Large intestine (tissue), 12 donors: Measurements from ENCODE around the gene ABHD5. TPM values are rescaled to one million over a fixed set of nuclear protein-coding genes. Genes with fewer than 3 reads are reported as not detected.
"Not testable (repeated sequence)": the region's sequence is repeated elsewhere in the genome, so short reads cannot be mapped to it uniquely, and the experiment has no call there.

Experiments
- DNase-seq, 2 donors: peaks; one replicate each; pipeline versions ENCODE4 v3.0.0 to v3.0.0-alpha.2; 2013
- H3K27ac ChIP-seq: one replicate; pipeline ENCODE4 v1.5.1; 2013; ENCODE audit warnings: low read length
- H3K27me3 ChIP-seq: 2 replicates; pipeline ENCODE4 v1.6.1; 2013; ENCODE audit warnings: low read length; ENCODE audit not compliant: control insufficient read depth, insufficient read depth
- H3K36me3 ChIP-seq: 2 replicates; pipeline ENCODE4 v1.6.1; 2013; ENCODE audit warnings: low read length; ENCODE audit not compliant: control insufficient read depth, insufficient read depth
- H3K4me1 ChIP-seq: one replicate; pipeline ENCODE4 v1.6.1; 2013; ENCODE audit warnings: low read length; ENCODE audit not compliant: control insufficient read depth, insufficient read depth
- H3K4me3 ChIP-seq: one replicate; pipeline ENCODE4 v1.5.1; 2013; ENCODE audit warnings: low read length
- H3K9me3 ChIP-seq: one replicate; pipeline ENCODE4 v1.6.1; 2013; ENCODE audit warnings: mild to moderate bottlenecking, low read depth, low read length, moderate library complexity; ENCODE audit not compliant: control insufficient read depth
- WGBS: methylation state at CpG from one replicate; pipeline ENCODE4 v1.1.5; 2013; ENCODE audit warnings: low lambda C conversion rate; ENCODE audit not compliant: insufficient coverage; 5-methylcytosine and 5-hydroxymethylcytosine counted together
- long read RNA-seq, 11 donors: transcript quantifications; one replicate each; lab custom pipeline, GENCODE V29; 2026
- polyA plus RNA-seq: library from polyadenylated mRNA; unstranded; fragments of 120-200 nt; gene quantifications from one replicate; pipeline ENCODE4 v1.2.1, GENCODE V29; 2013

ABHD5 gene
- 47.5 TPM for polyA plus RNA-seq
- long read RNA-seq, donor 1, full-length matches to known transcripts = 10 of 10 reads
- long read RNA-seq, donor 1, partial matches to known transcripts = 0 of 10 reads
- long read RNA-seq, donor 1, other reads (novel, unspliced or antisense) = 0 of 10 reads
- long read RNA-seq, donor 2, full-length matches to known transcripts = 12 of 12 reads
- long read RNA-seq, donor 2, partial matches to known transcripts = 0 of 12 reads
- long read RNA-seq, donor 2, other reads (novel, unspliced or antisense) = 0 of 12 reads
- long read RNA-seq, donor 3 = 0 reads
- long read RNA-seq, donor 4, full-length matches to known transcripts = 3 of 3 reads
- long read RNA-seq, donor 4, partial matches to known transcripts = 0 of 3 reads
- long read RNA-seq, donor 4, other reads (novel, unspliced or antisense) = 0 of 3 reads
- long read RNA-seq, donor 5, full-length matches to known transcripts = 2 of 2 reads
- long read RNA-seq, donor 5, partial matches to known transcripts = 0 of 2 reads
- long read RNA-seq, donor 5, other reads (novel, unspliced or antisense) = 0 of 2 reads
- long read RNA-seq, donor 6, full-length matches to known transcripts = 19 of 19 reads
- long read RNA-seq, donor 6, partial matches to known transcripts = 0 of 19 reads
- long read RNA-seq, donor 6, other reads (novel, unspliced or antisense) = 0 of 19 reads
- long read RNA-seq, donor 7, full-length matches to known transcripts = 2 of 2 reads
- long read RNA-seq, donor 7, partial matches to known transcripts = 0 of 2 reads
- long read RNA-seq, donor 7, other reads (novel, unspliced or antisense) = 0 of 2 reads
- long read RNA-seq, donor 8, full-length matches to known transcripts = 13 of 13 reads
- long read RNA-seq, donor 8, partial matches to known transcripts = 0 of 13 reads
- long read RNA-seq, donor 8, other reads (novel, unspliced or antisense) = 0 of 13 reads
- long read RNA-seq, donor 9, full-length matches to known transcripts = 13 of 13 reads
- long read RNA-seq, donor 9, partial matches to known transcripts = 0 of 13 reads
- long read RNA-seq, donor 9, other reads (novel, unspliced or antisense) = 0 of 13 reads
- long read RNA-seq, donor 10, full-length matches to known transcripts = 14 of 14 reads
- long read RNA-seq, donor 10, partial matches to known transcripts = 0 of 14 reads
- long read RNA-seq, donor 10, other reads (novel, unspliced or antisense) = 0 of 14 reads
- long read RNA-seq, donor 11, full-length matches to known transcripts = 2 of 2 reads
- long read RNA-seq, donor 11, partial matches to known transcripts = 0 of 2 reads
- long read RNA-seq, donor 11, other reads (novel, unspliced or antisense) = 0 of 2 reads

DNA sequence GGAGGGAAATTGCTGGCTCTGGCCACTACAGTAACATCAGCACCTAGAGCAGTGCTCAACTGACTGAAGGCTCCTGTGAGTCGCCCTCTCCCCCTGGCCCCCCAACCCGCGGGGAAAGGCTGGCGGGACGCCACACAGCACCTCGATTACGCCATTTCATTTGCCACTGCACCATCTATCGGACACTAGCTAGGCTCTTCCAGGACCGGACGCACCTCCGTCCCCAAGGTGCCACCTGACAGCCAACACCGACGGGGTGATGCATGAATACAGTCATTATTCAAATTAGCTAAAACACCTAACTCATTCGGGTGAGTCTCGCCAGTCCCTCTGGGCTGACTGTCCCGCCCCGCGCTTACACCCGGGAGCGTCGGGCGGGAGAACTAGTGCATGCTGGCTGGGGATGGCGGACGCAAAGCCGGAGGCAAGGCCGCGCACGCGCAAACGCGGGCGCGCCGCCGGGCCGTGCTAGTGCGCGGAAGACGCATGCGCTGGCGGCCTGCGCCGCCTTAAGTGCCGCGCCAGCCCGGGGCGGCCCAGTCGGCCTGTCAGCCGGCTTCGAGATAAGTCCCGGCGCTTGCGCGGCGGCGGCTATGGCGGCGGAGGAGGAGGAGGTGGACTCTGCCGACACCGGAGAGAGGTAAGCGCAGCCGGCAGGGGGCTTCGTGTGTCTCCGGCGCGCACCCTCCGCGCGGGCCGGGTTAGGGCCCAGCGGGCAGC lies at the start of gene ABHD5:
TSS of gene ABHD5 (plus strand) at position 539 of the 720 bp plus-strand sequence. CDS start at position 594, 55 bp downstream.
- Histone ChIP-seq H3K27ac (peak within 1 kb of the TSS; percentile 93), H3K27me3 (no peaks in the 10 kb centered on the region), H3K4me1 (peaks cover 23% of the 10 kb centered on the region), H3K36me3 (no peaks in the 10 kb centered on the region), H3K4me3 (peak within 1 kb of the TSS; percentile 52), H3K9me3 (no peaks in the 10 kb centered on the region)
- no CpG with 5 or more reads among the region's 71 CpGs for WGBS
- DNase-seq = peak; percentile 97 to 98

DNA sequence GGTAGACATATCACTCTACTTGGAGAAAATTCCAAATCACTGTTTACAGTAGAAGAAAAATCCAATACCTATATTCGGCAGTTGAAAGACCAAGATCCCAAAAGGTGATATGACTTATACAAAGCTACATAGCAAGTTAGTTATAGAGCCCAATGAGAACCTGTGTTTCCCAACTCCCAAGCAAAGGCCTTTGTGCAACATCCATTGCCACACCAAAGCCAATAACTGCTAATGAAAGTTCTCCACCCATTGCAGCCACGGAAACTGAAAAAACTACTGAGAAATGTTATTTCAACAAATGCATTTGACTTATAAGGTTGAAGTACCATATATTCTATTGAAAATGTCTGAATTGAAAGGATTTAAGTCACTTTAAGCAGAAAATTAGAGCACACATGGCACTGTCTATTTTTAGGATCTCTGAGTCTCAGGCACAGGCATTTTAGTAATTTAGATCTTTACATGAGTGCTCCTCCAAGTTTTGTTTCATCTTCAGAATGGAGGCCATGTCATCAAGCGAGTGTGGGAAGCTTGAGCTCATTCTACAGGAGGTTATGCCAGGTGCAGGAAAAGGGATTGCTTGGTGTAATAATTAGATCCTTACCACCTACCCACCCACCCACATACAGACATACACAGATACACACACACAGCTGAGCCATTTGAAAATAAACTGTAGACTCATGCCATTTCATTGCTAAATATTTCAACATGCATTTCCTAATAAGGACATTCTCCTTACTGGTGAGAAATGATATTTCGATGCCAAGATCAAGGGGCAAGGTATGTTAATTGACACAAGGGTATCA lies 49.2 kb upstream of the ABHD5 start:
- no peak for DNase-seq
- H3K4me1 ChIP-seq = no peaks in the 10 kb centered on the region
- no peaks in the 10 kb centered on the region for H3K27me3 ChIP-seq
- H3K9me3 ChIP-seq = no peaks in the 10 kb centered on the region
- H3K36me3 ChIP-seq = no peaks in the 10 kb centered on the region
- 90% methylated on average over 2 of the region's 4 CpGs for WGBS
- no peak overlapping the region for H3K27ac ChIP-seq
- no peak overlapping the region for H3K4me3 ChIP-seq

DNA sequence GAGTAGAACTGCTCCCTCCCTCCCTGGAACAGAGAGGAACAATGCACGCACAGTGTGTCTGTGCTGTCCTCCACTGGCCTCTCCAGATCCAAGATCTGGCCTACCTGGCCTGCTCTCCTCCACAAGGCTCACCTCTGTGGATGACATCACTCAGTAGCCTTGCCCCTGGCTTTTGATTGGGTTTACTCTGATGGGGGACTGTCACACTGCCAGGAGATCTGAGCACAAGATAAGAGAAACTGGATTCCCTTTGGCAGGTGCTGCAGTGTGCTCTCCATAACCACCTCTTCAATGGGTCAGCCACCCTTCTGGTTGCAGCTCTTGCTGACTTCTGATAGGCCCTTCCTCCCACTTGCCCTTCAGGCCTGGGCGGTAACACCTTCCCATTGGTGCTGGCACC lies 46.3 kb upstream of the ABHD5 start:
- no CpG with 5 or more reads among the region's 2 CpGs for WGBS

DNA sequence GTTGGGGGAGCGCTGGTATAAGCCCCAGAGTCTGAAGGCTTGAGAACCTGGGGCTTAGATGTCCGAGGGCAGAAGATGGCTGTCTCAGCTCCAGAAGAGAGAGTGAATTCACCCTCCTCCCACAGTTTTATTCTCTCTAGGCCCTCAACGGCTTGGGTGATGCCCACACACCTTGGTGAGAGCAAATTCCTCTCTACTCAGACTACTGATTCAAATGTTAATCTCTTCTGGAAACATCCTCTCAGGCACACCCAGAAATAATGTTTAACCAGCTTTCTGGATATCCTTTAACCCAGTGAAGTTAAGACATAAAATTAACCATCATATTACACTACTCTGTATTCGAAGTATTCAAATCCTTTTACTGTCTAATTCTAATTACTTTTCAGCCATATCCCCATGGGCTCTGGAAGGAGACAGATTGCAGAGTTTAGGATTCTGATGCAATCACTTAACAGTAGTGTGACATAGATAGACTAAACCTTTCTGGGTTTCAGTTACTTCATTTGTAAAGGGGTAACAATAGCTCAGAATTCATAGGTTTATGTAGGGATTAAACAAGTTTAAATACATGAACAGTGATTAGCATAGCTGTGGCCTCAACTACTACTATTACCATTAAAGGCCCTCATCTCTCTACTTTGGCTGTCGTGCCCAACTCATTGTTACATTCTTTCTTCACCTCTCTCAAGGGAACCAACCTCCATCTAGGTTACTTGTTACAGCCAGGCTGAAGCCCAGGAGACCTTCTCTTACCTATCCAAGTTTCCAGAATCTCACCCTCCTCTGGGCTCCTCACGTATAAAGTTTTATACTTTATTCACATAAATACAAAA lies 43.2 kb upstream of the ABHD5 start:
- no peaks in the 10 kb centered on the region for H3K9me3 ChIP-seq
- 100% methylated on average over 1 of the region's 6 CpGs for WGBS
- H3K36me3 ChIP-seq = no peaks in the 10 kb centered on the region
- H3K27ac ChIP-seq = peak overlapping the region; percentile 32
- peaks cover 7% of the 10 kb centered on the region for H3K4me1 ChIP-seq
- no peak overlapping the region for H3K4me3 ChIP-seq
- H3K27me3 ChIP-seq = no peaks in the 10 kb centered on the region
- DNase-seq = peak; percentile 31 to 66

More for the DNA sequence above, 46.3 kb upstream of the ABHD5 start:
- Histone ChIP-seq H3K27me3 (no peaks in the 10 kb centered on the region), H3K4me1 (peaks cover 7% of the 10 kb centered on the region), H3K36me3 (no peaks in the 10 kb centered on the region), H3K27ac (no peak overlapping the region), H3K4me3 (no peak overlapping the region), H3K9me3 (no peaks in the 10 kb centered on the region)
- no peak for DNase-seq

DNA sequence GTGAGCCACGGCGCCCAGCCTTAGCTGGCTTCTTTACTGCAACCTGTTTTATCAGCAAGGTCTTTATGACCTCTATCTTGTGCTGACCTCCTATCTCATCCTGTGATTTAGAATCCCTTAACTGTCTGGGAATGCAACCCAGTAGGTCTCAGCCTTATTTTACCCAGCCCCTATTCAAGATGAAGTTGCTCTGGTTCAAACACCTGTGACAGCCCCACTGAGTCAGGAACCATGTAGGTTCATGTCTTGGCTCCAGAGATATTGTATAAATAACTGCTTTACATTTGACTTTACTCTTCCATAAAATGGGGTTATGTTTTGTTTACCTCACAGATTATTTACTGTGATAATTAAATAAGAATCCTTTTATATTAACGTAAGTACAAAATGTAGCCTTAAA lies 41.8 kb upstream of the ABHD5 start:
- Histone ChIP-seq H3K4me3 (no peak overlapping the region), H3K4me1 (peaks cover 7% of the 10 kb centered on the region), H3K36me3 (no peaks in the 10 kb centered on the region), H3K9me3 (no peaks in the 10 kb centered on the region), H3K27me3 (no peaks in the 10 kb centered on the region), H3K27ac (no peak overlapping the region)
- 75% methylated on average over 1 of the region's 3 CpGs for WGBS
- no peak for DNase-seq

DNA sequence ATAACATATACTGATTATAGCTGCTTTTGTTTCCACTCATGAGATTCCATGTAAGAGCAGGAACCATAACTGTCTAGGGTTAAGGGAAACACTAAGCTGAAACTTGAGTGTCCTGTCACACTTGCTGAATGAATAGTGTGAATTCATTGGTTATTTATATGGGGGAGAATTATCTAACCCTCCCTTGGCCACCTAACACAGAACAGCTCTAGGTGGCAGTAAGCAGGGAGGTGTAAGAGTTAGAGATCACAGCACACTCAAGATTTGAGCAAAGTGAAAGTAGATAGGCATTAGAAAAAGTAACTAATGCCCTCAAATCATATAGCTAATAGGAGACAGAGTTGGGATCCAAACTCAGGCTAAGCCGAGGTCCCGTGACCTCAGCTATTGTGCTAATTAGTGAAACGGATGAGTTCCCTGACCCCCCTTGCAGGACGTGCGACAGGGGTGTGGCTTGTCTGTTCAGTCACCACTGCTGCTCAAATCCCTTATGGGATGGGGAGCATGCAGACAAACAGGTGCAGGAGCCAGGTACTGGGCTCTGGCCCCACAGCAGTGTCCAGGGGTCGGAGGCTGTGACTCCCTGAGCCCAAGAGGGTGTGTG lies 41.3 kb upstream of the ABHD5 start:
- Histone ChIP-seq H3K36me3 (no peaks in the 10 kb centered on the region), H3K27me3 (no peaks in the 10 kb centered on the region), H3K27ac (no peak overlapping the region), H3K4me3 (peak overlapping the region; percentile 14), H3K4me1 (peaks cover 7% of the 10 kb centered on the region), H3K9me3 (no peaks in the 10 kb centered on the region)
- peak in 1 of 2 donors; percentile 48 for DNase-seq
- WGBS = no CpG with 5 or more reads among the region's 6 CpGs

DNA sequence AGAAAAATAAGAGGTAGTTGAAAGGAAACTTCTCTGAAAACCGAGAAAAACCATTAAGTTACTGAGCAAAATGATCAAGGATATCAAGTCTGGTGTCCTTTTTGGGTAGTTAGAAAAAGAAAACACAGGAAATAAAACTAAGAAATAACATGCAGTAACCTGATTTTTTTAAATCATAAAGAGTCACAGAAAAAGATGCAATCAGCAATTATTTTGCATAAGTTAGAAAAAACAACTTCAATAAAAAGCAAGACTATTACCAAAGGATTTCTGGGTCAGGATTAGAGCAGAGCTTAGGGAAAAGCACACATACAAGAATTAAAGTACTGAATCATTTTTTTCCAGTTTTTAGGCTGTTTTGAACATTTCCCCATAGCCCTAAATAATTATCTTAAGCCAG lies 40.4 kb upstream of the ABHD5 start:
- no peak overlapping the region for H3K4me3 ChIP-seq
- H3K9me3 ChIP-seq = no peaks in the 10 kb centered on the region
- H3K4me1 ChIP-seq = peaks cover 7% of the 10 kb centered on the region
- no peak for DNase-seq
- 63% methylated on average over 1 of the region's 1 CpG for WGBS
- H3K36me3 ChIP-seq = no peaks in the 10 kb centered on the region
- no peaks in the 10 kb centered on the region for H3K27me3 ChIP-seq
- no peak overlapping the region for H3K27ac ChIP-seq

DNA sequence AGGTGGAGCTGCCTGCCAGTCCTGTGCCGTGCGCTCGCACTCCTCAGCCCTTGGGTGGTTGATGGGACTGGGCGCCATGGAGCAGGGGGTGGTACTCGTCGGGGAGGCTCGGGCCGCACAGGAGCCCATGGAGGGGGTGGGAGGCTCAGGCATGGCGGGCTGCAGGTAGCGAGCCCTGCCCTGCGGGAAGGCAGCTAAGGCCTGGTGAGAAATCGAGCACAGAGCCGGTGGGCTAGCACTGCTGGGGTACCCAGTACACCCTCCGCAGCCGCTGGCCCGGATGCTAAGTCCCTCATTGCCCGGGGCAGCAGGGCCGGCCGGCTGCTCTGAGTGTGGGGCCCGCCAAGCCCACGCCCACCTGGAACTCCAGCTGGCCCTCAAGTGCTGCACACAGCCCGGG lies 34.3 kb upstream of the ABHD5 start:
- DNase-seq, H3K27ac ChIP-seq, H3K4me1 ChIP-seq, H3K36me3 ChIP-seq, H3K9me3 ChIP-seq, H3K27me3 ChIP-seq, H3K4me3 ChIP-seq: not testable (repeated sequence)
- WGBS = no CpG with 5 or more reads among the region's 22 CpGs
